ENCODE measurements around the gene KLHL29. TPM values are rescaled to one million over a fixed set of nuclear protein-coding genes. Genes with fewer than 3 reads are reported as not detected.

Gene KLHL29
- total RNA-seq, 1 experiment from 2014 or later = 12.2 TPM

GRCh38 chr2:23506531-23507266 is 121.7 kb downstream of the KLHL29 start:
- Histone ChIP-seq H3K27me3 (replicated peaks; ENCODE audit: insufficient read depth, low read depth, low read length, poor library complexity) (no peaks in the 10 kb centered on the region), H3K4me1 (ENCODE audit: insufficient read depth, low read length, poor library complexity, severe bottlenecking) (peaks cover 19% of the 10 kb centered on the region), H3K36me3 (ENCODE audit: insufficient read depth, low read length, poor library complexity, severe bottlenecking) (no peaks in the 10 kb centered on the region), H3K9me3 (ENCODE audit: low read depth, low read length, poor library complexity, severe bottlenecking) (no peaks in the 10 kb centered on the region), H3K4me3 (ENCODE audit: low read depth, low read length, poor library complexity, severe bottlenecking) (no peak overlapping the region), H3K27ac (ENCODE audit: low read depth, low read length, poor library complexity, severe bottlenecking) (no peak overlapping the region)
- no peak for TF ChIP-seq EZH2 (IDR thresholded peaks at IDR 0.05; ENCODE audit: borderline replicate concordance, low read depth, low read length, poor library complexity, severe bottlenecking)
- no peak for TF ChIP-seq CTCF (conservative IDR thresholded peaks at IDR 0.05; ENCODE audit: low read depth, low read length)
- intact Hi-C loops (cut with micrococcal nuclease; ENCODE audit: unreplicated experiment) = no loop called here
- ChIA-PET CTCF (no interaction called here), POLR2A (ENCODE audit: low non-redundant PET) (no interaction called here)
- BruUV-seq (replicated peaks) = no TSS peak
- DNase-seq (ENCODE audit: low spot score) = no peak

DNA sequence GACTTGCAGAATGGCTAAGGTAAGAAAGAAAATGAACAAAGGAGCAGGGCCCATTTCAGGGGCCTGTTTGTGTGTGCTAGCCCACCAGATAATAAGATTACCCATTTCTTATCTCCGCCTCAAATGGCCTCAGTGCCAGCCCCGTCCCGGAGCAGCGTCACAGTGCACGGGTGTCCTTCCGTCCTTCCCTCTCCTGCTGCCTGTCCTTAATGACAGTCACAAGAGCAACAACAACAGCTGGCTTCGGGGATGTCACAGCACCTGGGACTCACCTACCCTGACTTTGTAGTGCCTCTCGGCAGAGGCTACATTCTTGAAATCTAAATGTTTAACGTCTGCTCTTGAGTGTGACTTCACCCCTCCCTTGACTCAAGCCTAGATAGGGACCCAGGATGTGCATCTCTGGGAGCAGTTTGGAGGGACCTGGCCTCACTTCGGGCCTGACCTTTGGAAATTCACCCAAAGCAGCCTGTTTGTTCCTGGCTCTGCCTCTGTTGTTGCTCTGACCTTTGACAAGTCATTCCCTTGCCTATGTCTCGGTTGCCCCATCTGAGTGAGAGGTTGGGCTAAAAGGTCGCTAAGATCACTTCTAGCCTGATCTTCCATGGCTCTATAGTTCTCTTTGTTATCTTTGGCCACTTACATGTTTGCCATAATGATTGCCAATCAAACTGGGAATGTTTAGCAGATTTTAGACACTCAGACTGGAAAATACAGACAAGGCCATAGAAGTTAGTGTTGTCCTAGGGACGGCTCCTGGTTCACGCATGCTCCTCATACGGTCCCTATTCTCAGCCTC is 122.5 kb downstream of the KLHL29 start:
- H3K9me3 ChIP-seq (ENCODE audit: low read depth, low read length, poor library complexity, severe bottlenecking) = no peaks in the 10 kb centered on the region
- no peak for DNase-seq (ENCODE audit: low spot score)
- ChIA-PET CTCF (no interaction called here), POLR2A (ENCODE audit: low non-redundant PET) (no interaction called here)
- H3K27me3 ChIP-seq (replicated peaks; ENCODE audit: insufficient read depth, low read depth, low read length, poor library complexity) = no peaks in the 10 kb centered on the region
- no peak overlapping the region for H3K27ac ChIP-seq (ENCODE audit: low read depth, low read length, poor library complexity, severe bottlenecking)
- intact Hi-C loops (cut with micrococcal nuclease; ENCODE audit: unreplicated experiment) = no loop called here
- TF ChIP-seq EZH2 (IDR thresholded peaks at IDR 0.05; ENCODE audit: borderline replicate concordance, low read depth, low read length, poor library complexity, severe bottlenecking) (no peak), CTCF (conservative IDR thresholded peaks at IDR 0.05; ENCODE audit: low read depth, low read length) (no peak)
- peaks cover 19% of the 10 kb centered on the region for H3K4me1 ChIP-seq (ENCODE audit: insufficient read depth, low read length, poor library complexity, severe bottlenecking)
- no peak overlapping the region for H3K4me3 ChIP-seq (ENCODE audit: low read depth, low read length, poor library complexity, severe bottlenecking)
- H3K36me3 ChIP-seq (ENCODE audit: insufficient read depth, low read length, poor library complexity, severe bottlenecking) = no peaks in the 10 kb centered on the region
- no TSS peak for BruUV-seq (replicated peaks)

GRCh38 chr2:23508066-23508390 is 123.0 kb downstream of the KLHL29 start:
- DNase-seq (ENCODE audit: low spot score) = no peak
- no TSS peak for BruUV-seq (replicated peaks)
- CTCF ChIA-PET = no interaction called here
- Histone ChIP-seq H3K27ac (ENCODE audit: low read depth, low read length, poor library complexity, severe bottlenecking) (no peak overlapping the region), H3K9me3 (ENCODE audit: low read depth, low read length, poor library complexity, severe bottlenecking) (no peaks in the 10 kb centered on the region), H3K27me3 (replicated peaks; ENCODE audit: insufficient read depth, low read depth, low read length, poor library complexity) (no peaks in the 10 kb centered on the region), H3K36me3 (ENCODE audit: insufficient read depth, low read length, poor library complexity, severe bottlenecking) (no peaks in the 10 kb centered on the region), H3K4me1 (ENCODE audit: insufficient read depth, low read length, poor library complexity, severe bottlenecking) (peaks cover 19% of the 10 kb centered on the region), H3K4me3 (ENCODE audit: low read depth, low read length, poor library complexity, severe bottlenecking) (no peak overlapping the region)
- POLR2A ChIA-PET (ENCODE audit: low non-redundant PET) = no interaction called here
- TF ChIP-seq EZH2 (IDR thresholded peaks at IDR 0.05; ENCODE audit: borderline replicate concordance, low read depth, low read length, poor library complexity, severe bottlenecking) (no peak), CTCF (conservative IDR thresholded peaks at IDR 0.05; ENCODE audit: low read depth, low read length) (no peak)
- intact Hi-C loops (cut with micrococcal nuclease; ENCODE audit: unreplicated experiment) = no loop called here
